GM12874 (cell line): ENCODE data around the gene LMAN2.

ENCODE experiments used
- CTCF ChIP-seq: IDR thresholded peaks from 2 replicates; pipeline ENCODE4 v1.5.1; 2011; ENCODE audit warnings: low read depth, mild to moderate bottlenecking, control low read depth, low read length, moderate library complexity; ENCODE audit not compliant: insufficient read depth

Gene LMAN2

DNA sequence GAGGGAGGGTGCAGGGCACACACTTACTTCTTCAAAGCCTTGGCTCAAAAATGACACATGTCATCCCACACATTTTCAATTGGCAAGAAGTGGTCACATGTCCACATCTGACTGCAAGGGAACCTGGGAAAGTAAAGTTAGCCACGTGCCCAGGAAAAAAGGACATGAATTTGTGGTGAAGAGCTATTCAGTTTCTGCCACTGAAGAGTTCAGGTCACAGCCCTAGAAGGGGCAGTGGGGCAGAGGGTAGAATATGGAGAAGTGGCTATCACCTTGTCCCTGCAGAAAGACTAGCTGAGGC is 4.3 kb upstream of the LMAN2 start:
- no peak for TF ChIP-seq CTCF

DNA sequence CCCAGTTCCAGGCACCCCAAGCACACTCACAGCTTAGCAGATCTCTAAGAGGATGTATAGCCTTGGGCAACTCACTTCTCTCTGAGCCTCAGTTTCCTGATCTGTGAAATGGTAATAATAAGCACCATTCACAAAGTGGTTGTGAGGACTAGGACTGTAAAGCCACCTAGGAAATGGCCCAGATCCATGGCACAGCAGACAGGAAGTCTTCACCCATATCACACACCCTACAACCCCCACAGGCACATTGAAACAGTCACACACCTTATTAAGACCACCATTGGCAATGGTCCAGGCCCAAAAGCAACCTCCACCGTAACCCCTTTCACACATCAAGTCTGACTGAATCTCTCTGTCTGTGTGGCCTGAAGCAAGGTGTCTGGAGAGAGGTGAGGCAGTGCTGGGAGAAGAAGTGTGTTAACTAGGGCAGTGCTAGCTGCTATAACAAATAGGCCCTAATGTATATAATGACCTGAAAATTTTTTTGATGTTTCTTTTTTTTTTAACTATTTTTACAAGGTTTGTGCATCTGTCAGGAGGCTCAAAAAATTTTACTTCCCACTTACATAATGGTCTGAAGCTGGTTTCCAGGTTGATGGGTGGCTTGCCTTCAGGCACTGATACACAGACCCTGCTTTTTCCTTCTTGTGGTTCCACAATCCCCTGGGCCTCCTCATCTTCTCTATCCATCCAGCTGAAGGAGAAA is 3.8 kb upstream of the LMAN2 start:
- no peak for TF ChIP-seq CTCF

DNA sequence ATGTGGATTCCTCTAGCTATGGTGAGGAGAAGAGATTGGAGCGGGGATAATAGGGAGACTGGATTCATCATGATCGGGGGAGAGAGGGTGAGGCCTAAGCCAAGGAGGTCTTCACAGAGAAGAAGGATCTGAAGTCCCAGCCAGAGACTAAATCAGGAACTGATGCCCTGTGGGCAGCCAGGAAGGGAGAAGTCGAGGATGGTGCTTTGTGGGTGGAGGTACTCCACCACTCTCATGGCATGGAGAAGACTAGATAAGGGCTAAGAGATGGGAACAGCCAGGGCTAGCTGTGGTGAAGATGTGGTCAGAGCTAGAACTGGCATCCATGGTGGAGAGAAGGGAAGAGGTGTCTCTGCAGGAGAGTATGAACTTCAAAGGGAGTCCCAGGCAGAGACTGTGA is 3.2 kb upstream of the LMAN2 start:
- no peak for TF ChIP-seq CTCF

DNA sequence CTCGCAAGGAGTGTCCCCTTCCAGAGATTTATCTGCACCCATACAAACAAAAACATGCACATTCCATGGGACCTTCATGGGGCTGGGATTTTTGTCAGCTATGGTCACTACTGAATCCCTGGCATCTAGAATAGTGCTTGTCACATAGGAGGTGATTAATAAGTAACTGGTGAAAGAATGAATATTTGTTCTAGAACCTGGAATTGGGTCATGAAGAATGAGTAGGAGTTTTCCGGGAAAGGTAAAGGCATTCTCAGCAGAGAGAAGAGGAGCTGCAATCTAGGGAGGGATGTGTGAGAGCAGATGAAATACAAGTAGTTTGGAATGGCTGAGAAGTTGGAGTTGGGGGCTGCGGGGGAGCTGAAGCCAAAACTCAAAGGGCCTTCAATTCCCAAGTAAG is 2.8 kb upstream of the LMAN2 start:
- no peak for TF ChIP-seq CTCF

- no peak for TF ChIP-seq CTCF
Observed at GRCh38 chr5:177353093-177353492, 1.6 kb upstream of the LMAN2 start.

DNA sequence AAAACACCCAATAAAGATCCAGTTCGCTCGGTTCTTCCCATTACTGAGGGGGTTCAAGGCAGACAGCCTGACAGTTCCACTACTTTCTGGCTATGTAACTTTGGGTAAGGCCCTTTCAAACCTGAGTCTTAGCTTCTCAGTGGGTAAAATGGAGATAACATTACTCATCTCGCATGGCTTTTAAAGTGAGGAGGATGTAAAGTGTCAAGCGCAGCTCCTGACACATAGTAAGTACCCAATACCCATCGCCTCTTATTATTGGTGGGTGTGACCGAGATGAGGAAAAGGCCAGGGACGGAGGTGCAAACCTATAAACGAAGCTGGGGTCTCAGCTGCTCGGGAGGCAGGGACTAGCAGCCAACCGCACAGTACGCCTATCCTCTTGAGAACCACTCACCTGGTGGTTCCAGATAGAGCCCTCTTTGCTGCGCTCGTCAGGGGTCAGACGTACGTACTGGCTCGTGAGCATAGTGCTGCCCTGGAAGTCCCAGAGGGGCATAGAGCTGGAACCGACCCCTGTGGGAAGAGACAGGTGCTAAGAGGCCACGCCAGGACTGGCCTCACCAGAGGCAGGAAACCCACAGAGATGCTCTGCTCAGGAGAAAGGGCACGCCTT is 584 bp downstream of the LMAN2 start:
- no peak for TF ChIP-seq CTCF

GRCh38 chr5:177349762-177350161 is 1.7 kb downstream of the LMAN2 start:
- TF ChIP-seq CTCF: no peak
